HG03025 (cell line): Measurements from ENCODE around the gene IGFL1.
"Not testable (repeated sequence)": the region's sequence is repeated elsewhere in the genome, so short reads cannot be mapped to it uniquely, and the experiment has no call there.

Experiments used
- ATAC-seq: cut with Tn5 transposase; IDR thresholded peaks from one replicate; pipeline ENCODE4 v1.9.1; 2021; ENCODE audit warnings: mild to moderate bottlenecking, moderate library complexity; ENCODE audit not compliant: unreplicated experiment, low FRiP score

The IGFL1 gene

GRCh38 chr19:46221981-46222610 is 7.4 kb upstream of the IGFL1 start:
- no peak for ATAC-seq

- ATAC-seq = not testable (repeated sequence)
Measured at GRCh38 chr19:46223787-46224186, 5.8 kb upstream of the IGFL1 start.

GRCh38 chr19:46224773-46225172 is 4.8 kb upstream of the IGFL1 start:
- ATAC-seq = no peak

GRCh38 chr19:46225558-46226004 is 4.0 kb upstream of the IGFL1 start:
- no peak for ATAC-seq

- ATAC-seq = no peak
Measured at GRCh38 chr19:46226438-46226973, 3.0 kb upstream of the IGFL1 start.

GRCh38 chr19:46232029-46232428 is 2.5 kb downstream of the IGFL1 start:
- no peak for ATAC-seq

GRCh38 chr19:46232468-46232867 is 2.9 kb downstream of the IGFL1 start:
- no peak for ATAC-seq

- no peak for ATAC-seq
Measured at GRCh38 chr19:46232938-46233621, 3.5 kb downstream of the IGFL1 start.

GRCh38 chr19:46233871-46234270 is 4.3 kb downstream of the IGFL1 start:
- ATAC-seq = not testable (repeated sequence)

GRCh38 chr19:46238141-46238540 is 8.6 kb downstream of the IGFL1 start:
- not testable (repeated sequence) for ATAC-seq

GRCh38 chr19:46239193-46240024 is 9.9 kb downstream of the IGFL1 start:
- no peak for ATAC-seq

GRCh38 chr19:46240693-46241092 is 11.2 kb downstream of the IGFL1 start:
- ATAC-seq = no peak

- no peak for ATAC-seq
Measured at GRCh38 chr19:46241626-46242025, 12.1 kb downstream of the IGFL1 start.

GRCh38 chr19:46243081-46243654 is 13.6 kb downstream of the IGFL1 start:
- not testable (repeated sequence) for ATAC-seq

GRCh38 chr19:46250076-46250735 is 20.7 kb downstream of the IGFL1 start:
- ATAC-seq = no peak

GRCh38 chr19:46251416-46251815 is 21.9 kb downstream of the IGFL1 start:
- no peak for ATAC-seq

- no peak for ATAC-seq
Measured at GRCh38 chr19:46254776-46255175, 25.2 kb downstream of the IGFL1 start.

GRCh38 chr19:46256855-46257254 is 27.3 kb downstream of the IGFL1 start:
- no peak for ATAC-seq

GRCh38 chr19:46261501-46261900 is 32.0 kb downstream of the IGFL1 start:
- ATAC-seq = not testable (repeated sequence)

GRCh38 chr19:46262684-46263296 is 33.2 kb downstream of the IGFL1 start:
- ATAC-seq = not testable (repeated sequence)
